HG03521 (cell line): ENCODE data around the gene TTBK1.

ENCODE experiments used
- ATAC-seq: cut with Tn5 transposase; IDR thresholded peaks from one replicate; pipeline ENCODE4 v1.9.1; 2021; ENCODE audit warnings: mild to moderate bottlenecking, moderate library complexity; ENCODE audit not compliant: unreplicated experiment

TTBK1 gene

GRCh38 chr6:43285832-43286231 is 42.6 kb downstream of the TTBK1 start:
- no peak for ATAC-seq

GRCh38 chr6:43286456-43286979 is 43.2 kb downstream of the TTBK1 start:
- no peak for ATAC-seq

- no peak for ATAC-seq
Observed at GRCh38 chr6:43286980-43287716, 43.9 kb downstream of the TTBK1 start.

- ATAC-seq: no peak
Observed at GRCh38 chr6:43287717-43288679, 44.7 kb downstream of the TTBK1 start.

GRCh38 chr6:43290339-43290904 is 47.1 kb downstream of the TTBK1 start:
- no peak for ATAC-seq

GRCh38 chr6:43290905-43291355 is 47.6 kb downstream of the TTBK1 start:
- ATAC-seq: no peak

GRCh38 chr6:43291708-43292107 is 48.4 kb downstream of the TTBK1 start:
- no peak for ATAC-seq

- no peak for ATAC-seq
Observed at GRCh38 chr6:43292341-43292740, 49.1 kb downstream of the TTBK1 start.

GRCh38 chr6:43292763-43293318 is 49.6 kb downstream of the TTBK1 start:
- ATAC-seq: no peak

GRCh38 chr6:43293698-43294097 is 50.4 kb downstream of the TTBK1 start:
- ATAC-seq: no peak

GRCh38 chr6:43294536-43294935 is 51.3 kb downstream of the TTBK1 start:
- no peak for ATAC-seq

GRCh38 chr6:43295456-43295855 is 52.2 kb downstream of the TTBK1 start:
- no peak for ATAC-seq

GRCh38 chr6:43296780-43297497 is 53.7 kb downstream of the TTBK1 start:
- no peak for ATAC-seq

GRCh38 chr6:43297644-43298564 is 54.6 kb downstream of the TTBK1 start, which contains the start of gene SLC22A7:
Gene SLC22A7, plus strand, starts transcription at chr6:43298260. Its CDS starts 99 bp downstream, at chr6:43298359.
- no peak for ATAC-seq

- ATAC-seq: no peak
Observed at GRCh38 chr6:43298565-43299337, 55.5 kb downstream of the TTBK1 start.

GRCh38 chr6:43299338-43300293 is 56.3 kb downstream of the TTBK1 start:
- no peak for ATAC-seq
